SH-SY5Y (cell line): ENCODE data around the gene CD82.

Experiments
- GATA2 ChIP-seq: IDR thresholded peaks from 2 replicates; pipeline ENCODE4 v1.6.1; 2011; ENCODE audit warnings: mild to moderate bottlenecking, low read depth, low read length
- GATA3 ChIP-seq: IDR thresholded peaks from 2 replicates; pipeline ENCODE4 v1.6.1; 2011; ENCODE audit warnings: low read depth, mild to moderate bottlenecking, low read length, moderate library complexity

DNA sequence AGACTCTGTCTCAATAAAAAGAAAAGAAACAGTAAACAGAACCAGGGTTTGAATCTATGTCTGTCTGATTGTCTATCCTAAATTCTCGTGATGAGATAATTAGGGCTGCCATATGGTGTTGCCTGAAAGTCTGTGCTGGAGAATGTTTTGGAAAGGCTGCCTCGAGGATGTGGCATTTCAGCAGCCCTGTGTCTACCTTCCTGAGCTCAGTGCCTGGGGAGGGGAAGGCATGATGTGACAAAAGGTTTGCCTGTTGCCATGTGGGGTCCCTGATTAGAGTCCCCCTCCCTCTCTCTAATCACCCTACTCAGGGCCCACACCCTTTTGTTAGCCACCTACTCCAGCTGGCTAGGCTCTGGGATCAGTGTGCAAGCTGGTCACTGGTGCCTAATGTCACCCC is 15.2 kb downstream of the CD82 start:
- TF ChIP-seq GATA2 (no peak), GATA3 (no peak)
